ENCODE data around the gene TSPAN8. TPM values are rescaled to one million over a fixed set of nuclear protein-coding genes. Genes with fewer than 3 reads are reported as not detected.

Gene TSPAN8
- total RNA-seq, 5 donors from 2014 or later (not counting 1 experiment from before 2014, with no cell fraction given) = 0.28 to 0.70 (median 0.30) TPM; not detected in 2

DNA sequence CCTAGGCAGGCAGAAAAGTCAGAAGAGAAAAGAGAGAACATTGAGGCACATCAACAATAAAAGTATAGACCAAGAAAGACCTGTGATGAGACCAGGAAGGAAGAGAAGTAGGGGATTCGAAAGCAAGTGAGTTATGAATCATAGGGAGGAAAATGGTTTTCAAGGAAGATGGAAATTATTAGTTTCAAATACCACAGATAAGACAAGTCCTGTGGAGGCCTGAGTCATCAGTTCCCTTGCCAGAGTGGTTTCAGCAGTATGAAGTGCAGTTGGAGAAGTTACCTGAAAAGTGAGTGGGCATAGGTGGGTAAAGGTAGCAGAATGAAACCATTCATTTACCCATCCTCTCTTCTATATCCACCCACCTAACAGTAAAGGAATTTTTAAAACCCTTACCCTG, 25.2 kb upstream of the TSPAN8 start:
- Histone ChIP-seq H3K4me1 (ENCODE audit: control insufficient read depth in 1 of 2, extremely low read depth in 1 of 2, insufficient read depth in 2 of 2, low read length in 2 of 2) (no peaks in the 10 kb centered on the region), H3K9me3 (no peaks in the 10 kb centered on the region), H3K27ac (ENCODE audit: low read length) (no peak overlapping the region), H3K27me3 (replicated peaks in 1 of 2; ENCODE audit: control insufficient read depth in 2 of 2, extremely low read depth in 1 of 2, insufficient read depth in 2 of 2, low read length in 1 of 2) (no peaks in the 10 kb centered on the region), H3K36me3 (ENCODE audit: control insufficient read depth in 2 of 2, extremely low read depth in 1 of 2, insufficient read depth in 1 of 2, low read length in 1 of 2) (no peaks in the 10 kb centered on the region), H3K4me3 (ENCODE audit: control insufficient read depth in 1 of 2, extremely low read depth in 1 of 2, low read length in 1 of 2) (no peak overlapping the region)
- POLR2A ChIA-PET = no interaction called here
- Mint-ChIP-seq H3K36me3 (no peaks in the 10 kb centered on the region), H3K9me3 (peaks cover 0 to 5% (median 2%) of the 10 kb centered on the region in 3 donors), H3K4me3 (no peak overlapping the region), H3K27ac (no peak overlapping the region), H3K27me3 (no peaks in the 10 kb centered on the region), H3K4me1 (no peaks in the 10 kb centered on the region)
- CTCF ChIA-PET = interaction anchor here in 1 of 2 donors (0.6 kb wide), 1 partner anchor 14 kb away, joined by 4 read pairs; no protein-coding TSS in a partner anchor
- DNase-seq (no peak), ATAC-seq (replicated peaks in 1 of 4) (no peak)
- WGBS (ENCODE audit: insufficient coverage) = no CpG with 5 or more reads among the region's 1 CpG

DNA sequence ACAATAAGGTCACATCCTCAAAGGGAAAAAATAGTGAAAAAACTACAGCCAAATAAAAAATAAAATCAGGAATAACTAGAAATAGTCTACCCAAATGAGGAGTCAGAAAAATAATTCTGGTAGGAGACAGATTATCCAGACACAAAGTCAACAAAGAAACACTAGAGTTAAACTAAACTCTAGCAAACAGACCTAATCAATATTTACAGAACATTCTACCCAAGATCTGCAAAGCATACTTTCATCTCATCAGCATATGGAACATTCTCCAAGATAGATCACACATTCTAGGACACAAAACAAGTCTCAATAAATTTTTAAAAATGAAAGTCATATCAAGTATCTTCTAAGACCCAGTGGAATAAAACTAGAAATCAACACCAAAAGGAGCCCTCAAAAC, 20.4 kb upstream of the TSPAN8 start:
- ChIA-PET CTCF (no interaction called here), POLR2A (no interaction called here)
- no peaks in the 10 kb centered on the region for H3K27me3 Mint-ChIP-seq
- Histone ChIP-seq H3K27ac (ENCODE audit: low read length) (no peak overlapping the region), H3K9me3 (no peaks in the 10 kb centered on the region), H3K27me3 (replicated peaks in 1 of 2; ENCODE audit: control insufficient read depth in 2 of 2, extremely low read depth in 1 of 2, insufficient read depth in 2 of 2, low read length in 1 of 2) (no peaks in the 10 kb centered on the region), H3K4me3 (ENCODE audit: control insufficient read depth in 1 of 2, extremely low read depth in 1 of 2, low read length in 1 of 2) (no peak overlapping the region), H3K36me3 (ENCODE audit: control insufficient read depth in 2 of 2, extremely low read depth in 1 of 2, insufficient read depth in 1 of 2, low read length in 1 of 2) (no peaks in the 10 kb centered on the region), H3K4me1 (ENCODE audit: control insufficient read depth in 1 of 2, extremely low read depth in 1 of 2, insufficient read depth in 2 of 2, low read length in 2 of 2) (no peaks in the 10 kb centered on the region)
- DNase-seq (no peak), ATAC-seq (replicated peaks in 1 of 4) (no peak)
- H3K4me3 Mint-ChIP-seq = no peak overlapping the region
- no peaks in the 10 kb centered on the region for H3K36me3 Mint-ChIP-seq
- H3K4me1 Mint-ChIP-seq = no peaks in the 10 kb centered on the region
- no peak overlapping the region for H3K27ac Mint-ChIP-seq
- H3K9me3 Mint-ChIP-seq = peaks cover 0 to 9% (median 2%) of the 10 kb centered on the region in 3 donors

DNA sequence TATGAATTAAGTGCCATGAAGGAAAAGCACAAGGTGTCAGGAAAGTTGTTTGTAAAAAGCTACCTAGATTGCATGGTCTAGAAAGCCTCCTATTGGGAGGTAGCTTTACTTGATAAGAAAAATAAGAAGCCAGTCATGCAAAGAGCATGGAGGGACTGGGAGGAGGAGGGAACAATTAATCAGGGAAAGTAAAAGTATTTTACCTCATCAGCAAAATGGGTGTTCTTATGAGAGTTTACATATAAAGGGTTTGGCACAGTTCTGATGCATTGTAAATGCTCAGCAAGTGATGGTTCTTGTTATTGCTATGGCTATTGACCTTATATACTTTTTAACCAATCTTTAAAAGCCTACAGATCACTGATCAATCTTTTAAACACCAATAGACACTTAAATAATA, 17.0 kb upstream of the TSPAN8 start:
- no peak overlapping the region for H3K27ac ChIP-seq (ENCODE audit: low read length)
- no peaks in the 10 kb centered on the region for H3K36me3 ChIP-seq (ENCODE audit: control insufficient read depth in 2 of 2, extremely low read depth in 1 of 2, insufficient read depth in 1 of 2, low read length in 1 of 2)
- H3K9me3 Mint-ChIP-seq = peaks cover 0 to 7% (median 0%) of the 10 kb centered on the region in 3 donors
- ChIA-PET POLR2A (no interaction called here), CTCF (no interaction called here)
- no peaks in the 10 kb centered on the region for H3K4me1 ChIP-seq (ENCODE audit: control insufficient read depth in 1 of 2, extremely low read depth in 1 of 2, insufficient read depth in 2 of 2, low read length in 2 of 2)
- H3K36me3 Mint-ChIP-seq = no peaks in the 10 kb centered on the region
- DNase-seq (no peak), ATAC-seq (replicated peaks in 1 of 4) (no peak)
- no peak overlapping the region for H3K4me3 Mint-ChIP-seq
- H3K9me3 ChIP-seq = no peaks in the 10 kb centered on the region
- H3K27me3 Mint-ChIP-seq = no peaks in the 10 kb centered on the region
- no peaks in the 10 kb centered on the region for H3K4me1 Mint-ChIP-seq
- H3K27ac Mint-ChIP-seq = no peak overlapping the region
- no peaks in the 10 kb centered on the region for H3K27me3 ChIP-seq (replicated peaks in 1 of 2; ENCODE audit: control insufficient read depth in 2 of 2, extremely low read depth in 1 of 2, insufficient read depth in 2 of 2, low read length in 1 of 2)
- no peak overlapping the region for H3K4me3 ChIP-seq (ENCODE audit: control insufficient read depth in 1 of 2, extremely low read depth in 1 of 2, low read length in 1 of 2)

DNA sequence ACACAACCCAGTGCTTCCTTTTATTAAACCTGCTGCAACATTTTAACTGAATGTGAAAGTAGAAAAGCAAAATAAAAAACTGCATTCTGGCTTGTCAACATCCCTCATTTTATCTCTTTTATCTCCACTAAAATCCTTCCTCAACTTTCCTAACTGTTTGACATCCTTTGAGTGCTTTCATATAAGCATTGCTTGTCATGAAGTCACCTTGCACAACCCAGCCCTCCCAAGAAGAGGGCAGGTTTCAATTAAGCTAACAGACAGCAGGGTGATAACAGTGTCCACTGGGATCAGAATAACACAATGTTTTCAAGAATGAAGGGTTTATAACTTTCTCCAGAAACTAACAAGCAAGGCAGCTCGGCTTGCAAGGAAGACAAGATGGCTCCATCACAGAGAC, 16.3 kb upstream of the TSPAN8 start:
- no peaks in the 10 kb centered on the region for H3K4me1 ChIP-seq (ENCODE audit: control insufficient read depth in 1 of 2, extremely low read depth in 1 of 2, insufficient read depth in 2 of 2, low read length in 2 of 2)
- H3K9me3 Mint-ChIP-seq = peaks cover 0 to 5% (median under 1%) of the 10 kb centered on the region in 3 donors
- H3K36me3 ChIP-seq (ENCODE audit: control insufficient read depth in 2 of 2, extremely low read depth in 1 of 2, insufficient read depth in 1 of 2, low read length in 1 of 2) = no peaks in the 10 kb centered on the region
- no peak overlapping the region for H3K27ac ChIP-seq (ENCODE audit: low read length)
- no peak overlapping the region for H3K4me3 ChIP-seq (ENCODE audit: control insufficient read depth in 1 of 2, extremely low read depth in 1 of 2, low read length in 1 of 2)
- no peaks in the 10 kb centered on the region for H3K9me3 ChIP-seq
- no peaks in the 10 kb centered on the region for H3K36me3 Mint-ChIP-seq
- no peaks in the 10 kb centered on the region for H3K4me1 Mint-ChIP-seq
- H3K27me3 Mint-ChIP-seq = no peaks in the 10 kb centered on the region
- DNase-seq = no peak
- H3K27ac Mint-ChIP-seq = no peak overlapping the region
- H3K4me3 Mint-ChIP-seq = no peak overlapping the region
- ATAC-seq (replicated peaks in 1 of 4) = no peak
- 100% methylated on average over 1 of the region's 1 CpG for WGBS (ENCODE audit: insufficient coverage)
- no peaks in the 10 kb centered on the region for H3K27me3 ChIP-seq (replicated peaks in 1 of 2; ENCODE audit: control insufficient read depth in 2 of 2, extremely low read depth in 1 of 2, insufficient read depth in 2 of 2, low read length in 1 of 2)
- CTCF ChIA-PET = no interaction called here
- POLR2A ChIA-PET = no interaction called here

DNA sequence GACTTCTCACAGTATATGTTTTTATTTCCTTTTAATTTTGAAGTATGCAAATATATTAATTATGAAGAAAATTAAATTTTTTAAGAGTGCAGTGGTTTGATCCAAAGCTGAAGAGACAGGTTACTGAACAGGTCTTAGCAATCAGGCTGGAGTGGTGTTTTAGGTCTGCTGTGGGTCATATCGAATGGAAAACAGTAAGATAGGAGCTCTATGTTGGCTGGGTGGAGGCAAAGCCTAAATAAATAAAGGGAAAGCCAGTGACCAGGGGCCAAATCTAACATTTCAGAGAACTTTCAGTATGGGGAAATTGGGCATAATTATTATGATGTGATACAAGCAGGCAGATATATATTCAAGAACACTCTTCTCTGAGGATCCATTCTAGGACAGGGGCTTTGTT, 12.7 kb upstream of the TSPAN8 start:
- DNase-seq (no peak), ATAC-seq (replicated peaks in 1 of 4) (no peak)
- ChIA-PET CTCF (no interaction called here), POLR2A (no interaction called here)
- Mint-ChIP-seq H3K36me3 (no peaks in the 10 kb centered on the region), H3K4me3 (no peak overlapping the region), H3K27me3 (no peaks in the 10 kb centered on the region), H3K4me1 (no peaks in the 10 kb centered on the region), H3K9me3 (peaks cover 6 to 17% (median 12%) of the 10 kb centered on the region in 3 donors), H3K27ac (no peak overlapping the region)
- H3K4me3 ChIP-seq (ENCODE audit: control insufficient read depth in 1 of 2, extremely low read depth in 1 of 2, low read length in 1 of 2) = no peak overlapping the region
- H3K27ac ChIP-seq (ENCODE audit: low read length) = no peak overlapping the region
- H3K4me1 ChIP-seq (ENCODE audit: control insufficient read depth in 1 of 2, extremely low read depth in 1 of 2, insufficient read depth in 2 of 2, low read length in 2 of 2) = no peaks in the 10 kb centered on the region
- no peaks in the 10 kb centered on the region for H3K36me3 ChIP-seq (ENCODE audit: control insufficient read depth in 2 of 2, extremely low read depth in 1 of 2, insufficient read depth in 1 of 2, low read length in 1 of 2)
- H3K27me3 ChIP-seq (replicated peaks in 1 of 2; ENCODE audit: control insufficient read depth in 2 of 2, extremely low read depth in 1 of 2, insufficient read depth in 2 of 2, low read length in 1 of 2) = no peaks in the 10 kb centered on the region
- WGBS (ENCODE audit: insufficient coverage) = 67% methylated on average over 1 of the region's 1 CpG
- no peaks in the 10 kb centered on the region for H3K9me3 ChIP-seq

DNA sequence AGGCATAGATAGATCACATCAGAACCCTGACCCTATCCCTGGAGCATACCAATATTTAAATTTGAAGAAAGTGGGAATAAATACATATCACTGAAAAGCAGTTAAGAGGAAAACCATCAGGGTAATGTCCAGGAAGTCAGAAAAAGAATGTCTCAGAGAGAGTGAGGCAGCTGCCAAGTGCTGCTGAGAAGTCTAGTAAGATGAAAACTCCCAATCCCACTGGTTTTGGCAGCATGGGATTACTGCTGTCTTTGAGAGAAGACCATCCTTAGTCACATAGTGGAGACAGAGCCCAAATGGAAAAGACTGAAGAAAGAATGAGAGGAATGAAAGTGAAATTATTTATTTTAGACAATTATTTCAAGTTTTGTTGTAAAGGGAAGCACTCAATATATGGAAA, 11.5 kb upstream of the TSPAN8 start:
- POLR2A ChIA-PET = no interaction called here
- H3K36me3 Mint-ChIP-seq = no peaks in the 10 kb centered on the region

DNA sequence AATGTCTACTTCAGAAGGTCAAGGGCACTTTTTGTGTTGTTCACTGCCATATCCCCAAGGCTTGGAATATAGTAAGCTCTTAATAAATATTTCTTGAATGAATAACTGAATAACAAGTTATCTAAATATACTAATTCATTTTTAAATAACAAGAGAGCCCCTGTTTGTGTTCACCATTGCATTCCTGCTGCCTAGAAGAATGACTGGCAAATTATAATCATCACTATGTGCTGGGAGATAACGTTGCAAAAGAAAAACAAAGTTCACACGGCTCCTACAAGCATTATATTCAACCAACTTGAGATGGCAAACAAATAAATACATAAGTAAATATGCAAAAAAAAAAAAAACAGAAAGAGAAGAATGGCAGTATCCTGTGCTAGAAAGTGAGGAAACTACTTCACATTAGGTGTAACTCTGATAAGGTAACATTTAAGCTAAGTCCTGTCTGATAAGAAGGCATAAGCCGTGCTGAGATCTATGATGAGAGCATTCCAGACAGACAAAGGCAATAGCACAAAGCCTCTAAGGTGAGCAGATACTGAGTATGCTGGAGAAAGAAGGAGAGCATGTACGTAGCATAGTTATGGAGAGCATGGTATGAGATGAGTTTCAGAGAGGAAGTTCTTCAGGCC, 9.2 kb upstream of the TSPAN8 start:
- Histone ChIP-seq H3K36me3 (ENCODE audit: control insufficient read depth in 2 of 2, extremely low read depth in 1 of 2, insufficient read depth in 1 of 2, low read length in 1 of 2) (no peaks in the 10 kb centered on the region), H3K27me3 (replicated peaks in 1 of 2; ENCODE audit: control insufficient read depth in 2 of 2, extremely low read depth in 1 of 2, insufficient read depth in 2 of 2, low read length in 1 of 2) (no peaks in the 10 kb centered on the region), H3K9me3 (no peaks in the 10 kb centered on the region), H3K27ac (ENCODE audit: low read length) (no peak overlapping the region), H3K4me3 (ENCODE audit: control insufficient read depth in 1 of 2, extremely low read depth in 1 of 2, low read length in 1 of 2) (no peak overlapping the region), H3K4me1 (ENCODE audit: control insufficient read depth in 1 of 2, extremely low read depth in 1 of 2, insufficient read depth in 2 of 2, low read length in 2 of 2) (no peaks in the 10 kb centered on the region)
- Mint-ChIP-seq H3K4me1 (no peaks in the 10 kb centered on the region), H3K4me3 (no peak overlapping the region), H3K36me3 (no peaks in the 10 kb centered on the region), H3K27ac (no peak overlapping the region), H3K9me3 (peaks cover 6 to 17% (median 12%) of the 10 kb centered on the region in 3 donors), H3K27me3 (no peaks in the 10 kb centered on the region)
- POLR2A ChIA-PET = no interaction called here
- ATAC-seq (replicated peaks in 1 of 4) = no peak
- WGBS (ENCODE audit: insufficient coverage) = 83% methylated on average over 2 of the region's 4 CpGs
- CTCF ChIA-PET = interaction anchor here in 1 of 2 donors (0.6 kb wide), 1 partner anchor 29 kb away, joined by 3 read pairs; no protein-coding TSS in a partner anchor
- DNase-seq = no peak

More for the DNA sequence above, 11.5 kb upstream of the TSPAN8 start:
- no peaks in the 10 kb centered on the region for H3K9me3 ChIP-seq
- no peak overlapping the region for H3K27ac ChIP-seq (ENCODE audit: low read length)
- Mint-ChIP-seq H3K27ac (no peak overlapping the region), H3K9me3 (peaks cover 6 to 17% (median 12%) of the 10 kb centered on the region in 3 donors), H3K27me3 (no peaks in the 10 kb centered on the region), H3K4me3 (no peak overlapping the region), H3K4me1 (no peaks in the 10 kb centered on the region)
- no peak for ATAC-seq (replicated peaks in 1 of 4)
- CTCF ChIA-PET = no interaction called here
- H3K4me1 ChIP-seq (ENCODE audit: control insufficient read depth in 1 of 2, extremely low read depth in 1 of 2, insufficient read depth in 2 of 2, low read length in 2 of 2) = no peaks in the 10 kb centered on the region
- H3K4me3 ChIP-seq (ENCODE audit: control insufficient read depth in 1 of 2, extremely low read depth in 1 of 2, low read length in 1 of 2) = no peak overlapping the region
- no peaks in the 10 kb centered on the region for H3K27me3 ChIP-seq (replicated peaks in 1 of 2; ENCODE audit: control insufficient read depth in 2 of 2, extremely low read depth in 1 of 2, insufficient read depth in 2 of 2, low read length in 1 of 2)
- DNase-seq = no peak
- no peaks in the 10 kb centered on the region for H3K36me3 ChIP-seq (ENCODE audit: control insufficient read depth in 2 of 2, extremely low read depth in 1 of 2, insufficient read depth in 1 of 2, low read length in 1 of 2)

Data from T-cell (primary cell).